ENCODE results near the gene LTB4R2. TPM values are rescaled to one million over a fixed set of nuclear protein-coding genes. Genes with fewer than 3 reads are reported as not detected.

LTB4R2 gene
- total RNA-seq, 1 donor from 2014 or later = 7.9 TPM

DNA sequence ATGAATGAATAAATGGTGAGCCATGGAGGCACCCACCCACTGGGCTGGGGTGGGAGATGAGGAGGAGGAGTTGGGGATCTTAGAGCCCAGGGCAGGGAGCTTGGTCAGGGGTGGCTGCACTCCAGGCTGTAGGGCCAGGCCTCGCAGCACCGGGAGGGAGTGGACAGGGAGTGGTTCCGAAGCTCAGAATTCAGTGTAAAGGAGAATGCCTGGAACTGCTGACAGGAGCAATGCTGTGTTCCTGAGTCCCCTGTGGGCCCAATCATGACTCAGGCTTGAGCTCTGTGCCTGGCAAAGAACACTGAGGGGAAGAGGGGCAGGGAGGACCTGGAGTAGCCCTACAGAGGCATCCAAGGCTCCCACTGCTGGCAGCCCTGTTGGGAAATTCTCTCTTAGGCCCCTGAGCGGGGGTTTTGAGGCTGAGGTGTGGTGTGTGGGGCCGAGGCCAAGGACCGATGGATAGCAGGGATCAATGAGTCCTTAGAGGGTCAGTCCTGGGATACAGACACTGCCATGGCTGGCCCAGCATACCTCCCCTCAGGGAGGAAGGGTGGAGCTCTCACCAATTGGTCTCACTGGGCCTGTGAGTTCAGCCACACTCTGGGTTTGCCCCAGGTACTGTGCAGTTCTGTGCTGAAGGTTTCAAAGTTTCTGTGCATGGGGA is 29.0 kb upstream of the LTB4R2 start:
- H3K27ac Mint-ChIP-seq = no peak overlapping the region
- intact Hi-C loops (cut with micrococcal nuclease) = no loop called here
- no peak for DNase-seq (ENCODE audit: low spot score)
- H3K36me3 Mint-ChIP-seq (ENCODE audit: low read depth) = no peaks in the 10 kb centered on the region
- no peak overlapping the region for H3K4me3 Mint-ChIP-seq (ENCODE audit: low read depth)
- peaks cover 9% of the 10 kb centered on the region for H3K27me3 Mint-ChIP-seq (ENCODE audit: low read depth)
- peaks cover 19% of the 10 kb centered on the region for H3K4me1 Mint-ChIP-seq (ENCODE audit: low read depth)
- no peaks in the 10 kb centered on the region for H3K9me3 Mint-ChIP-seq

DNA sequence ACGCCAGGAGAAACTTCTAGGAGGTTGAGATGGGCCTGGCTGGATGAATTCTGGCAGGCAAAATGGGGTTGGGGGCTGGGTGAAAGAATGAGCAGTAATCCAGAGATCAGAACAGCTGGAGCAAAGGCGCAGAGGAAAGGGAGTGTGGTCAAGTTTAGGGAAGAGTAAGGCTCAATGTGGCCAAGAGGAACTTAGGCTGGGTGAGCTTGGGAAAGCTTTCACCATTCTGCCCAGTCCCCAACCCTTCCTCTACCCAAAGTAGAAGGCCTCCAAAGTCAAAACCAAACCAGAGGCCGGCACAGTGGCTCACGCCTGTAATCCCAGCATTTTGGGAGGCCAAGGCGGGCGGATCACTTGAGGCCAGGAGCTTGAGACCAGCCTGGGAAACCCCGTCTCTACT is 28.3 kb upstream of the LTB4R2 start:
- no peak for DNase-seq (ENCODE audit: low spot score)
- Mint-ChIP-seq H3K36me3 (ENCODE audit: low read depth) (no peaks in the 10 kb centered on the region), H3K4me1 (ENCODE audit: low read depth) (peaks cover 19% of the 10 kb centered on the region), H3K4me3 (ENCODE audit: low read depth) (no peak overlapping the region), H3K9me3 (no peaks in the 10 kb centered on the region), H3K27me3 (ENCODE audit: low read depth) (peaks cover 11% of the 10 kb centered on the region), H3K27ac (no peak overlapping the region)
- intact Hi-C loops (cut with micrococcal nuclease) = no loop called here

DNA sequence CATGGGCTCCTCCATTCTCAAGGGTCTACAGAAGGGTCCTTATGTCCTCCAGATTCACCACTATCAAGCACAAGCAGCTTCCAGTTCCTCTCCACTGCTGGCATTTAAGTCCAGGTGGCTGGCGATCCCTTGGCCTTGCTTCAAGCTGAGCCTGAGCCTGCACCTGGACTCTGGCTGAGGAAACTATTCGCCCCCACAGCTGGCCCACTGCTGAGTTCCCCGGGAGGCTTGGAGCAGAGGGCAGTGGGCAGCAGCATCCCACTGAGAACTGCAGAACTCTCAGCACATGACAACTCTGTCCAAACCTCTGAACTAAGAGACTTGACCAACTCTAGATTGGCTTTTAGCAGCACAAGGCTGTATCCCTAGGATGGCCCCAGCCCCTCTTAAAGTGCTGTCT is 27.2 kb upstream of the LTB4R2 start:
- no peak for DNase-seq (ENCODE audit: low spot score)
- peaks cover 19% of the 10 kb centered on the region for H3K4me1 Mint-ChIP-seq (ENCODE audit: low read depth)
- H3K9me3 Mint-ChIP-seq = no peaks in the 10 kb centered on the region
- H3K4me3 Mint-ChIP-seq (ENCODE audit: low read depth) = no peak overlapping the region
- no peaks in the 10 kb centered on the region for H3K36me3 Mint-ChIP-seq (ENCODE audit: low read depth)
- H3K27me3 Mint-ChIP-seq (ENCODE audit: low read depth) = peaks cover 16% of the 10 kb centered on the region
- H3K27ac Mint-ChIP-seq = no peak overlapping the region
- intact Hi-C loops (cut with micrococcal nuclease) = no loop called here

- intact Hi-C loops (cut with micrococcal nuclease) = no loop called here
- no peak for DNase-seq (ENCODE audit: low spot score)
- H3K36me3 Mint-ChIP-seq (ENCODE audit: low read depth) = no peaks in the 10 kb centered on the region
- no peaks in the 10 kb centered on the region for H3K9me3 Mint-ChIP-seq
- H3K27ac Mint-ChIP-seq = no peak overlapping the region
- H3K4me3 Mint-ChIP-seq (ENCODE audit: low read depth) = no peak overlapping the region
- peaks cover 12% of the 10 kb centered on the region for H3K4me1 Mint-ChIP-seq (ENCODE audit: low read depth)
- peaks cover 18% of the 10 kb centered on the region for H3K27me3 Mint-ChIP-seq (ENCODE audit: low read depth)
These were observed 26.0 kb upstream of the LTB4R2 start for GRCh38 chr14:24283796-24284460.

- Mint-ChIP-seq H3K36me3 (ENCODE audit: low read depth) (no peaks in the 10 kb centered on the region), H3K4me3 (ENCODE audit: low read depth) (no peak overlapping the region), H3K27me3 (ENCODE audit: low read depth) (peaks cover 18% of the 10 kb centered on the region), H3K27ac (no peak overlapping the region), H3K4me1 (ENCODE audit: low read depth) (peaks cover 8% of the 10 kb centered on the region), H3K9me3 (no peaks in the 10 kb centered on the region)
- no peak for DNase-seq (ENCODE audit: low spot score)
- intact Hi-C loops (cut with micrococcal nuclease) = no loop called here
These were observed 25.4 kb upstream of the LTB4R2 start for GRCh38 chr14:24284501-24285035.

GRCh38 chr14:24285351-24285750 is 24.6 kb upstream of the LTB4R2 start:
- intact Hi-C loops (cut with micrococcal nuclease) = no loop called here
- DNase-seq (ENCODE audit: low spot score) = no peak
- Mint-ChIP-seq H3K4me1 (ENCODE audit: low read depth) (peaks cover 11% of the 10 kb centered on the region), H3K9me3 (no peaks in the 10 kb centered on the region), H3K27me3 (ENCODE audit: low read depth) (peaks cover 18% of the 10 kb centered on the region), H3K27ac (no peak overlapping the region), H3K36me3 (ENCODE audit: low read depth) (peaks cover 7% of the 10 kb centered on the region), H3K4me3 (ENCODE audit: low read depth) (no peak overlapping the region)

- Mint-ChIP-seq H3K9me3 (no peaks in the 10 kb centered on the region), H3K27ac (no peak overlapping the region), H3K36me3 (ENCODE audit: low read depth) (peaks cover 23% of the 10 kb centered on the region), H3K4me3 (ENCODE audit: low read depth) (no peak overlapping the region), H3K4me1 (ENCODE audit: low read depth) (peaks cover 11% of the 10 kb centered on the region), H3K27me3 (ENCODE audit: low read depth) (peaks cover 17% of the 10 kb centered on the region)
- no peak for DNase-seq (ENCODE audit: low spot score)
- intact Hi-C loops (cut with micrococcal nuclease) = no loop called here
These were observed 22.9 kb upstream of the LTB4R2 start for GRCh38 chr14:24286996-24287395.

DNA sequence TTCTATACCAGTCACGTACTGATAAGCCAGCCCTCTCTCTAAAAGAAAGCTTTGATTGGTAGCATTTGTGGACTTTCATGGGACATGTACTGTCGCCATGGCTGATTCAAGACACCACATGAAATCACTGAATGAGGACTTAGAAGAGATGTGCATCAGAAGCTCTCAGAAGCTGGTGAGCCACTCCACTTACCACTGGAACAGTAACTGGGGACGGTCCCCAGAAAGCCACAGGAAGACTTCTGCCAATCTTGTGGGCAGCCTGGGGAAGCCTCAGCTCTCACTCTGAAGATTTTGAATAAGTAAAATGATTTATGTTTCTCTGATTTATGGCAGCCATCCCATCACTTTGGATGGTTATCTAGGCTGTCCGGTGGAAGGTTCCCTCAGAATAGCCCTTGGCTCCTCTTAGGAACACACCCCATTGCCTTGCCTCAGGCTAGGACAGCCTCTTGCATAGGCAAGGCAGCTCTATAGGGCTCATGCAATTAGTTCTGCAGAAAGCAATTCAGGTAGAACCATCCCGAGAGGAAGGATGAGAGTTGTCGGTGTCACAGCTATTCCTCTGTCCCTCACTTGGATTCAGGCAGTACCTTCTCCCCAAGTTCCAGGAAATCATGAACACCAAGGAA is 20.2 kb upstream of the LTB4R2 start:
- Mint-ChIP-seq H3K4me1 (ENCODE audit: low read depth) (peaks cover 13% of the 10 kb centered on the region), H3K27me3 (ENCODE audit: low read depth) (peaks cover 18% of the 10 kb centered on the region), H3K4me3 (ENCODE audit: low read depth) (no peak overlapping the region), H3K36me3 (ENCODE audit: low read depth) (peaks cover 35% of the 10 kb centered on the region), H3K27ac (no peak overlapping the region), H3K9me3 (no peaks in the 10 kb centered on the region)
- no peak for DNase-seq (ENCODE audit: low spot score)
- intact Hi-C loops (cut with micrococcal nuclease) = loop anchor here (1.0 kb wide), 2 partner anchors 8 to 15 kb away; no protein-coding TSS in a partner anchor

GRCh38 chr14:24290746-24291145 is 19.2 kb upstream of the LTB4R2 start:
- H3K4me3 Mint-ChIP-seq (ENCODE audit: low read depth) = no peak overlapping the region
- intact Hi-C loops (cut with micrococcal nuclease) = no loop called here
- no peak for DNase-seq (ENCODE audit: low spot score)
- H3K36me3 Mint-ChIP-seq (ENCODE audit: low read depth) = peaks cover 38% of the 10 kb centered on the region
- H3K4me1 Mint-ChIP-seq (ENCODE audit: low read depth) = peaks cover 13% of the 10 kb centered on the region
- H3K27me3 Mint-ChIP-seq (ENCODE audit: low read depth) = peaks cover 18% of the 10 kb centered on the region
- no peaks in the 10 kb centered on the region for H3K9me3 Mint-ChIP-seq
- H3K27ac Mint-ChIP-seq = no peak overlapping the region

DNA sequence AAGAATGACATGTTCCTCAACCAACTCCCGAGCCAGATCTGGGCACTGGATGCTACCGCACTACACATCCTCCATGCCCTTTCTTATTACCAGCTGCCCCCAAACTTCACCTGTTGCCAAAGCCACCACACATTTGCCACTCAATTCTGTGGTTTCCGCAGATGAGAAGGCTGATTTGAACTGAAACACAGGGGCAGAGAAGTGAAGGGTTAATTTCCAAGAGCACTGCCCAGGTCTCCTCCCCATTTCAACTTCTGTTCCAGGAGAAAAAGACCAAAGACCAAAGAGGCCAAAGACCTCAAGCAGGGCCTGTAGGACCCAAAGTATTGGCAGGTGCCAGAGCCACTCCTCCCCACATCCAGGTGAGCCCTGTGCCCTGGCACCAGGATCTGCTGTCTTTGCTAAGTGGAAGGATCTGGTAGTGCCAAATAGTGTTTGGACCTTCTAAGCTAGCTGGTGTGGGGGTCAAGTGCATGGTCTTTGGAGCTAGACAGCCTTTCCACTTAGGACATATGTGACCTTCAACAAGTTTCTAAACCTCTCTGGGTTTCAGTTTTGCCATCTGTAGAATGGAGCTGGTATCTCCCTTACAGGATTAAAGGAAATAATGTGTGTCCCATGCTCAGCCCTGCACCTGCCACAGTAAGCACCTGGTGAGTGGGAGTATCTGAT is 18.4 kb upstream of the LTB4R2 start:
- DNase-seq (ENCODE audit: low spot score) = no peak
- no peaks in the 10 kb centered on the region for H3K9me3 Mint-ChIP-seq
- no peak overlapping the region for H3K27ac Mint-ChIP-seq
- peaks cover 45% of the 10 kb centered on the region for H3K36me3 Mint-ChIP-seq (ENCODE audit: low read depth)
- H3K27me3 Mint-ChIP-seq (ENCODE audit: low read depth) = peaks cover 15% of the 10 kb centered on the region
- H3K4me3 Mint-ChIP-seq (ENCODE audit: low read depth) = no peak overlapping the region
- H3K4me1 Mint-ChIP-seq (ENCODE audit: low read depth) = peaks cover 21% of the 10 kb centered on the region
- intact Hi-C loops (cut with micrococcal nuclease) = no loop called here

- no peak overlapping the region for H3K27ac Mint-ChIP-seq
- no peak for DNase-seq (ENCODE audit: low spot score)
- intact Hi-C loops (cut with micrococcal nuclease) = no loop called here
- no peak overlapping the region for H3K4me3 Mint-ChIP-seq (ENCODE audit: low read depth)
- H3K36me3 Mint-ChIP-seq (ENCODE audit: low read depth) = peaks cover 47% of the 10 kb centered on the region
- H3K4me1 Mint-ChIP-seq (ENCODE audit: low read depth) = peaks cover 28% of the 10 kb centered on the region
- no peaks in the 10 kb centered on the region for H3K9me3 Mint-ChIP-seq
- peaks cover 15% of the 10 kb centered on the region for H3K27me3 Mint-ChIP-seq (ENCODE audit: low read depth)
These were observed 17.7 kb upstream of the LTB4R2 start for GRCh38 chr14:24292118-24292807.

DNA sequence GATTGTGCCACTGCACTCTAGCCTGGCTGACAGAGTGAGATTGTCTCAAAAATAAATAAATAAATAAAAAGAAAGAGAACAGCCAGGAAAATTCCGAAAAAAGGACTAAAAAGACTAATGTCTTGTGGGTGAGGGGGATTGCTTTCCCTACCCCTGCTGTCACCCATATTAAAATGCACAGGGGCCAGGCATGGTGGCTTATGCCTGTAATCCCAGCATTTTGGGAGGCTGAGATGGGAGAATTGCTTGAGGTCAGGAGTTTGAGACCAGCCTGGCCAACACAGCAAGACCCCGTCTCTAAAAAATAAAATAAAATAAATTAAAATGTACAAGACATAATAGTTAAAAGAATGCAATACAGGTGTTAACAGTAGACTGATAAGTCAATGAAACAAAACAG is 16.4 kb upstream of the LTB4R2 start:
- Mint-ChIP-seq H3K36me3 (ENCODE audit: low read depth) (peaks cover 47% of the 10 kb centered on the region), H3K27ac (no peak overlapping the region), H3K27me3 (ENCODE audit: low read depth) (peaks cover 6% of the 10 kb centered on the region), H3K4me1 (ENCODE audit: low read depth) (peaks cover 29% of the 10 kb centered on the region), H3K9me3 (no peaks in the 10 kb centered on the region), H3K4me3 (ENCODE audit: low read depth) (no peak overlapping the region)
- intact Hi-C loops (cut with micrococcal nuclease) = no loop called here
- DNase-seq (ENCODE audit: low spot score) = no peak

All from activated T-helper 2 cell treated with anti-CD3 and anti-CD28 coated beads, Interferon-gamma antibody, Interleukin-2, Interleukin-4, amounts not matched to agents 10 μg/mL and 5 μg/mL and 100 μg/mL, durations not matched to agents 14 hours and 24 hours and 36 hours (primary cell).